GM12873 (cell line): ENCODE results near the gene CLN3.

Source experiments
- TF ChIP-seq, protein P1 (sequence below): IDR thresholded peaks from 2 replicates; pipeline ENCODE4 v1.5.1; 2012; ENCODE audit warnings: low read depth, mild to moderate bottlenecking, moderate library complexity, low read length, control low read depth; ENCODE audit not compliant: insufficient read depth; ENCODE audit errors: missing control alignments

Gene CLN3

DNA sequence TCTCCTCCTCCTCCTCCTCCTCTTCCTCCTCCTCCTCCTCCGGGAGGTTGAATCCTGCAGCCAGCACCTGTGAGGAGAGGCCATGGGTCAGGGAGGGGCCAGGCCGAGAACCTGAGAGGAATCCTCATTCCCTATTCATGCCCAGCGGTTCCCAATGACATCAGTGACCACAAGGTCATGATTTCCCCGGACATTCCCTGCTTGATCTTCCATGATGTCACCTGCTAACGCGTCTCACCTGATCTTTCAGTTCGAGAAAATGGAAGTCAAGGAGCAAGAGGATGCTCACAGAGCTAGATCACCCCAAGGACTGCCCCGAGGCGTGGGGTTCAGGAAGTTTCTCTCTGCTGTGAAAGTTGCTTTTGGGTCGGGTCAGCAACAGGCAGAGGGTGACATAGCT, 8.0 kb upstream of the CLN3 start:
- TF ChIP-seq, protein P1, sequence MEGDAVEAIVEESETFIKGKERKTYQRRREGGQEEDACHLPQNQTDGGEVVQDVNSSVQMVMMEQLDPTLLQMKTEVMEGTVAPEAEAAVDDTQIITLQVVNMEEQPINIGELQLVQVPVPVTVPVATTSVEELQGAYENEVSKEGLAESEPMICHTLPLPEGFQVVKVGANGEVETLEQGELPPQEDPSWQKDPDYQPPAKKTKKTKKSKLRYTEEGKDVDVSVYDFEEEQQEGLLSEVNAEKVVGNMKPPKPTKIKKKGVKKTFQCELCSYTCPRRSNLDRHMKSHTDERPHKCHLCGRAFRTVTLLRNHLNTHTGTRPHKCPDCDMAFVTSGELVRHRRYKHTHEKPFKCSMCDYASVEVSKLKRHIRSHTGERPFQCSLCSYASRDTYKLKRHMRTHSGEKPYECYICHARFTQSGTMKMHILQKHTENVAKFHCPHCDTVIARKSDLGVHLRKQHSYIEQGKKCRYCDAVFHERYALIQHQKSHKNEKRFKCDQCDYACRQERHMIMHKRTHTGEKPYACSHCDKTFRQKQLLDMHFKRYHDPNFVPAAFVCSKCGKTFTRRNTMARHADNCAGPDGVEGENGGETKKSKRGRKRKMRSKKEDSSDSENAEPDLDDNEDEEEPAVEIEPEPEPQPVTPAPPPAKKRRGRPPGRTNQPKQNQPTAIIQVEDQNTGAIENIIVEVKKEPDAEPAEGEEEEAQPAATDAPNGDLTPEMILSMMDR: no peak

DNA sequence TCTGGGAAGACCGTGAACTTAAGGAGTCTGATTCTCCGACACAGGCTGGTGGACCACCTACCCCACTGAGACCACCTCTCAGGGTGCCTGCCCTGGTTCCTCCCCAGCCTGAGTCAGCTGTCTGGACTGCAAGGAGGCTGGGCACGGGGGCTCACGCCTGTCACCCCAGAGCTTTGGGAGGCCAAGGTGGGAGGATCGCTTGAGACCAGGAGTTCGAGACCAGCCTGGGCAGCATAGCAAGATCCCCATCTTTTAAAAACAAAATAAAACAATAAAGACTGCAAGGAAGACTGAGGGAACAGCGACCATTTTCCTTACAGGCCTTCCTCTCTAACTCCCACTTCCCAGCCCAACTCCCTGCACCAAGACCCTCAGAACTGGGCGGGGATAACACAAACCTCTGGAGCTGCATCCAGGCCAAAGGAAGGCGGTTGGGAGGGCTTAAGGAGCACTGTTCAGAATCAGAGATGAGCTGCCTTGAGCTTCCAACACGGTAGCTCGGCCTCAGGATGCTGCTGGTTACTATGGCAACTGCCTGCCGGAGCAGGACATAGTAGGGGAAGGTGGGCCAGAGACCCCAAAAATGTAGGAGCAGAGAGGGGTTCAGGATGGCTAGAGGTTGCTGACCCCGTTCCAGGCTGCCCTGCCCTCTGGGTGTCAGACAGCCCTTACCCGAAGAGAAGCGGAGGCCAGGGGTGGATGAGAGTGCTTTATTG, 7.0 kb upstream of the CLN3 start:
- TF ChIP-seq, protein P1: no peak

DNA sequence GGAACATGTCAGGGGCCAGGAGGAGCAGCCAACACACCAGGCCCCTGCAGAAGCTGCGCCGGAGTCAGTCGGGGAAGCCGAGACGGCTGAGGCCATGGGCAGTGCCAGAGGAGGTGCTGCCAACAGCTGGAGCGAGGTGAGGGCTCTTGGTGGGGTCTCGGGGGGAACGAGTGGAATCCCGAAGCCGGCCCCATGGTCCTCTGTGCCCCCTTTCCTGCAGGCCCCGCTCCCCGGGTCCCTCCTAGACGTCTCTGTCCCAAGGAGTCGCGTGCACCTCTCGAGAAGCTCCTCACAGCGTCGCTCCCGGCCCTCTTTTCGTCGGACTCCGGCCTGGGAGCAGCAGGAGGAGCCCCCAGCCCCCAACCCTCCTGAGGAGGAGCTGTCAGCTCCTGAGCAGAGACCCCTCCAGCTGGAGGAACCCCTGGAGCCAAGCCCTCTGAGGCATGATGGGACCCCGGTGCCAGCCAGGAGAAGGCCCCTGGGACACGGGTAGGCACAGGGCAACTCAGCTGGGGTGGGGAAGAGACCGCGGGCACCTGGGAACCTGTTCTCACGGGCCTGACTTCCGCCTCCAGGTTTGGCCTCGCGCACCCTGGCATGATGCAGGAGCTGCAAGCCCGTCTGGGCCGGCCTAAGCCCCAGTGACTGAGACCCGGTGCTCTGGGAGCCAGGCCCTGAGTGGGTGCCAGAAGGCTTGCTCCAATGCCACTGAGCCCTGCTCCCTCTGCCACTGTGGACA, 6.2 kb upstream of the CLN3 start:
- TF ChIP-seq, protein P1: no peak

DNA sequence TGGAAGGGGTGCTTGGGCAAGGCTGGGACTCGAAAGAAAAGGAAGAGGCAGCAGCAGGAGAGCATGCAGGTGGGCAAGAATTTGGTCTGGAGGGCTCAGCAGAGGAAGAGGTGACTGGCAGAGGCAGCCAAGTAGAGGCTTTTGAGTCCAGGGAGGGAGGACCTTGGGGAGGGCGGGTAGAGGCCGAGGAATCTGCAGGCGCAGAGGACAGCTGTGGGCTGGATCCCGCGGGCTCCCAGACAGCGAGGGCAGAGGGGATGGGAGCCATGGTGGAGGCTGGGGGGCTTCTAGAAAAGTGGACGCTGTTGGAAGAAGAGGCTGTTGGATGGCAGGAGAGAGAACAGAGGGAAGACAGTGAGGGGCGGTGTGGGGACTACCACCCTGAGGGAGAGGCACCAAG, 5.5 kb upstream of the CLN3 start:
- TF ChIP-seq, protein P1: no peak

DNA sequence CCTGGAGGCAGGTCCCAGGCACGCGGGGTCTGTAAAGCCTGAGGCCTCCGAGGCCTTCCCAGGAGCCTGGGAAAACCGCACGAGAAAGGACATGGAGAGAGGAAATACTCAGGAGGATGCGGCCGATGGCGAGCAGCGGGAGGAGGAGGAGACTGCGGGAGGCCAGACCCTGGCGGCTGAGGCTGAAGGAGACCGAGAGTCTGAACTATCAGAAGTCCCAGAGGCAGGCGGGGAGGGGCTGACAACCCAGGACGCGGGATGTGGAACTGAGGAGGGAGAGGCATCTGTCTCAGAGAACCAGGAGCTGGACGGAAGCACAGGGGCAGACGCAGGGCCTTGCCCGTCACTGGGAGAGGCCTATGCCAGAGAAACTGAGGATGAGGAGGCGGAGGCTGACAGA, 5.0 kb upstream of the CLN3 start:
- TF ChIP-seq, protein P1: no peak

DNA sequence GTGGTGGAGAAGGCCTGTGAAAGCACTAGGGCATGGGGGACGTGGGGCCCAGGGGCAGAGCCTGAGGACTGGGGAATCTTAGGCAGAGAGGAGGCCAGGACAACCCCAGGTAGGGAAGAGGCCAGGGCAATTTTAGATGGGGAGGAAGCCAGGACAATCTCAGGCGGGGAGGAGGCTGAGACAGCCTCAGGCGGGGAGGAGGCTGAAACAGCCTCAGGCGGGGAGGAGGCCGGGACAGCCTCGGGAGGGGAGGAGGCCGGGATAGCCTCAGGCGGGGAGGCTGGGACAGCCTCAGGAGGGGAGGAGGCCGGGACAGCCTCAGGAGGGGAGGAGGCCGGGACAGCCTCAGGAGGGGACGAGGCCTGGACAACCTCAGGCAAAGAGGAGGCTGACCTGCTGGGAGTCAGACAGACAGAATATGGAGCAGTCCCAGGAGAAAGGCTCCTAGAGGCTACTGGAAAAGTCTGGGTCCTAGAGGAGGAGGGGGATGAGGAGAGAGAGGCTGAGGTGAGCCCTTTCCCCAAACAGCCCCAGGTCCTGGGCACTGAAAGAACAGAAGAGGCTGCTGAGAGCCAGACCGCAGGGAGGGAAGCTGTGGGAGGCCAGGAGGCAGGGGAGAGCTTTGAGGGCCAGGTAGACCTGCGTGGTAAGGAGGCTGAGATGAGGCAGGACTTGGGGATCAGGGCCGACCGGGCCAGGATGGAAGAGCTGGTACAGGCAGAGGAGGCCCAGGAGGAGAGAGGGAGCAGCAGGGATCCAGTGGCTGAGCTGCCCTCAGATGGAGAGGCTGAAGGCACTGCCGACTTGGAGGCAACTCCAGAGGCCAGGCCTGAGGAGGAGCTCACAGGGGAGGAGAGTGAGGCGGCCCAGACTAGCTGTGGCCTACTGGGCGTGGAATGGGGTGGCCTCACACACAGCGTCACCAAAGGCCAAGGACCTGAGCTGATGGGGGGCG, 4.2 kb upstream of the CLN3 start:
- TF ChIP-seq, protein P1: no peak

DNA sequence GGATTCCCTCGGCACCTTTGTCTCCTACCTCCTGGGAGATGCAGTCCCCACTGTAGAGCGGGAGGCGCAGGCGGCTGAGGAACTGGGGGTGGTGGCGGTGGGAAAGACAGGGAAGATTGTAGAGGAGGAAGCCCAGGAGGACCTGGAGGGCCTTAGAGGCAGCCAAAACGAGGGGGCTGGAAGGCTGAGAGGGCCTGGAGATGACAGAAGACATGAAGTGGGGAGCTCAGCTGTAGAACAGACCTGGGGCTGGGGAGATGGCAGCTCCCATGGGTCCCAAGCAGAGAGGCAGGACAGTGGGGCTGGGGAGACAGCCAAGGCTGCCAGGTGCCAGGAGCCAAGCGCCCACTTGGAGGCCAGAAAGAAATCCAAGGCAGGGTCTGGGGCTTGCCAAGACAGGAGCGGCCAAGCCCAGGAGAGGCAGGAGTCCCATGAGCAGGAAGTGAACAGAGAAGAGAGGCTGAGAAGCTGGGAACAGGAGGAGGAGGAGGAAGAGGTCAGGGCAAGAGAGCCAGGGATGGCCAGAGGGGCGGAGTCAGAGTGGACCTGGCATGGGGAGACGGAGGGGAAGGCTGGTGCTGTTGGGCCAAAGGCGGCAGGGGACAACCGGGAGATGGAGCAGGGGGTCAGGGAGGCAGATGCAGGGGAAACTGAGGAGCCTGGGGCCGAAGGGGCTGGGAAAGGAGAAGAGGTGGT, 3.4 kb upstream of the CLN3 start:
- TF ChIP-seq, protein P1: no peak
